Upper lobe of right lung (tissue), 1 donor: ENCODE data around the gene AMZ1. TPM values are rescaled to one million over a fixed set of nuclear protein-coding genes. Genes with fewer than 3 reads are reported as not detected.

ENCODE experiments used
- ATAC-seq: fragments of 200-7000 bp; cut with Tn5 transposase; one replicate; pipeline ENCODE4 v1.9.1; 2020; ENCODE audit warnings: mild to moderate bottlenecking, moderate library complexity
- DNase-seq: peaks from one replicate; pipeline ENCODE4 v3.0.0-alpha.2; 2020
- H3K27ac ChIP-seq: fragments of 200-600 bp; one replicate; pipeline ENCODE4 v1.8.0; 2022
- H3K27me3 ChIP-seq: fragments of 200-600 bp; one replicate; pipeline ENCODE4 v1.8.0; 2022; ENCODE audit warnings: mild to moderate bottlenecking
- H3K36me3 ChIP-seq: fragments of 200-600 bp; one replicate; pipeline ENCODE4 v1.8.0; 2022
- H3K4me1 ChIP-seq: fragments of 200-600 bp; one replicate; pipeline ENCODE4 v1.8.0; 2022
- H3K4me3 ChIP-seq: fragments of 200-600 bp; one replicate; pipeline ENCODE4 v1.8.0; 2022; ENCODE audit warnings: mild to moderate bottlenecking
- H3K9me3 ChIP-seq: fragments of 200-600 bp; one replicate; pipeline ENCODE4 v1.8.0; 2022
- CTCF ChIP-seq: fragments of 200-600 bp; IDR thresholded peaks from one replicate; pipeline ENCODE4 v1.8.0; 2022; ENCODE audit warnings: antibody characterized with exemption
- intact Hi-C: fragments of 100-400 bp; cut with DNase I; formaldehyde crosslinking; loops from one replicate; pipeline ENCODE4 v1.11.0; 2022
- total RNA-seq: library from RNA; stranded (reverse); fragmentation: NEBNext Ultra II Directional; extraction: Animal tissue kit (Norgen Biotek cat#: 25700); gene quantifications from one replicate; pipeline ENCODE4 v1.2.1, GENCODE V29; 2021
- donor health status: DM: no; HTN: yes; CAD: no; lungs with severe emphysema.

The AMZ1 gene
- total RNA-seq, 1 donor from 2014 or later: 0.29 TPM

GRCh38 chr7:2707481-2707880, 19.5 kb downstream of the AMZ1 start:
- Histone ChIP-seq H3K27ac (no peak overlapping the region), H3K36me3 (no peaks in the 10 kb centered on the region), H3K27me3 (no peaks in the 10 kb centered on the region), H3K9me3 (no peaks in the 10 kb centered on the region), H3K4me3 (no peak overlapping the region), H3K4me1 (peaks cover 14% of the 10 kb centered on the region)
- intact Hi-C loops: no loop called here
- TF ChIP-seq CTCF: no peak
- no peak for ATAC-seq
- DNase-seq: no peak

- DNase-seq (no peak), ATAC-seq (no peak)
- no peaks in the 10 kb centered on the region for H3K9me3 ChIP-seq
- TF ChIP-seq CTCF: no peak
- H3K27ac ChIP-seq: no peak overlapping the region
- no peaks in the 10 kb centered on the region for H3K27me3 ChIP-seq
- no peaks in the 10 kb centered on the region for H3K36me3 ChIP-seq
- no peak overlapping the region for H3K4me3 ChIP-seq
- intact Hi-C loops: no loop called here
- peaks cover 14% of the 10 kb centered on the region for H3K4me1 ChIP-seq
Observed at GRCh38 chr7:2708041-2708440, 20.0 kb downstream of the AMZ1 start.

- Histone ChIP-seq H3K4me3 (no peak overlapping the region), H3K27ac (no peak overlapping the region), H3K4me1 (peaks cover 18% of the 10 kb centered on the region), H3K36me3 (no peaks in the 10 kb centered on the region), H3K9me3 (no peaks in the 10 kb centered on the region), H3K27me3 (no peaks in the 10 kb centered on the region)
- intact Hi-C loops: no loop called here
- TF ChIP-seq CTCF: no peak
- DNase-seq (no peak), ATAC-seq (no peak)
Observed at GRCh38 chr7:2708547-2709310, 20.7 kb downstream of the AMZ1 start.

- Histone ChIP-seq H3K4me3 (no peak overlapping the region), H3K9me3 (no peaks in the 10 kb centered on the region), H3K4me1 (peaks cover 18% of the 10 kb centered on the region), H3K27ac (no peak overlapping the region), H3K36me3 (no peaks in the 10 kb centered on the region), H3K27me3 (no peaks in the 10 kb centered on the region)
- peak; percentile 82 for ATAC-seq
- peak; percentile 83 for TF ChIP-seq CTCF
- DNase-seq: peak; percentile 87
- intact Hi-C loops: no loop called here
Observed at GRCh38 chr7:2709553-2710285, 21.7 kb downstream of the AMZ1 start.

- H3K27ac ChIP-seq: no peak overlapping the region
- ATAC-seq: no peak
- no peaks in the 10 kb centered on the region for H3K36me3 ChIP-seq
- H3K4me3 ChIP-seq: no peak overlapping the region
- intact Hi-C loops: no loop called here
- no peak for DNase-seq
- no peaks in the 10 kb centered on the region for H3K27me3 ChIP-seq
- no peaks in the 10 kb centered on the region for H3K9me3 ChIP-seq
- no peak for TF ChIP-seq CTCF
- peaks cover 18% of the 10 kb centered on the region for H3K4me1 ChIP-seq
Observed at GRCh38 chr7:2710286-2710655, 22.3 kb downstream of the AMZ1 start.
